ENCODE measurements around the gene SPATS2L.

Gene SPATS2L

DNA sequence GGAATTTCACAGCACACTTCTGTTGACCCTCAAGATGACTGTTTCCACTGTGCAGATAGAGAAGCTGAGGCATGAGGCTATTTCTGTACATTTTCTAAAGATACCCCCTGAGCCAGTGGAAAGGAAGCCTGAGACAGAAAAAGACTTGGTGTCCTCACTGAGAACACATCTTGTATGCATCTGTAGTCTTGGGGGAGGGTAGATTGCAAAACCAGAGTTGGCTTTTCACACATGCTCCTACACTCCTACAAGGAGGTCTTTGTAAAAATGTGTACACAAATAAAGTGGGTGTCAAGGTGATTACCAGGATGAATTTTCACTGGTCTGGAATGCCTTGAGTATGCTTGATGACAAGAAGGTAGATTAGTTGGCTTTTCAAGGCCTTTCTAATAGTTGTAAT is 105.3 kb downstream of the SPATS2L start:
- DNase-seq (ENCODE audit: low spot score), result no peak

DNA sequence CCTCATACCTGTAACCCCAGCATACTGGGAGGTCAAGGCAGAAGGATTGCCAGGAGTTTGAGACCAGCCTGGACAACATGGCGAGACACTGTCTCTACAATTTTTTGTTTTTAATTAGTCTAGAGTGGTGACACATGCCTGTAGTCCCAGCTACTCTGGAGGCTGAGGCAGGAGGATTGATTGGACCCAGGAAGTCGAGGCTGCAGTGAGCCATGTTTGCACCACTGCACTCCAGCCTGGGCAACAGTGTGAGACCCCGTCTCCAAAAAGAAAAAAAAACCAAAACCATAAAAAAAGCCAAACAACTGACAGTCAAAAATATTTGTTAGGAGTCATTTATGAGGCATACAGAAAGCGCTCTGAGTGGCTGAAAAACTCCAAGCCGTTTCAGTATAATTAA is 107.9 kb downstream of the SPATS2L start:
- DNase-seq (ENCODE audit: low spot score), result no peak

DNA sequence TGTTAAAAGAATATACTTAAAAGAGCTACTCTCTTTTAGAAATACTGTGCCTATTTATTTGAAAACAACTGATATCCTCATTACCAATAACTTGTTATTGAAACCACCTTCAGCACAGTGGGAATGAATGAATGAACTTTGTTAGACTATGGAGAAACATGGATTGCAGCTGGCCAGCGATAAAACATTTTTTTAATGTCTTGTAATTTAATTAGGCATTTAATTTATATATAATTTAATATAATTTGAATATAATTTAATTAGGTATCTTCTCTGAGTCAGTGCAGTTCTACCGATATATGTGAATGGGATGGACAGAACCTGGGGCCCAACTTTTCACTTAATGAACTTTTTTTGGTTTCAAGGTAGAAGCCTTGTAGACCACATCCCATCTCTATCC is 109.0 kb downstream of the SPATS2L start:
- DNase-seq (ENCODE audit: low spot score), result no peak

GRCh38 chr2:200416878-200417277 is 110.4 kb downstream of the SPATS2L start:
- DNase-seq (ENCODE audit: low spot score), result no peak

DNA sequence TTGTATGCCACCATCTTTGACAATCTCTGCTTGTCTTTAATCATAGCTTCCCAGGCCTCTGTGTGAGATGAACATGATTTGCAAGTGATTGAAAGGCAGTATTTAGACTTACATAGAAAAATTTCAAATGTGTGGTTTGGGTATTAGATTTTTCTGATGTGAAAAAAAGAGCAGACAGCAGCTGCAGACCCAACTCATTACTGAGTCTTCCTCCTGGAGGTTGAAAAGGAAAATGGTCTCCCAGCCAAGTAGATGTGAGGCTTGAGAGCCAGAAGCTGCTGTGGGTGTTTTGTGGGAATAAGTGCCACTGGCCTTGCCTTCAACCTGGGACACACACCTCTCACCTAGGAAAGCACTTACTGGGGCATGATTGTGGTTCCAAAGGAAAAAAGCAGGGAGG is 110.9 kb downstream of the SPATS2L start:
- DNase-seq (ENCODE audit: low spot score), result no peak

- no peak for DNase-seq (ENCODE audit: low spot score)
These were observed 111.9 kb downstream of the SPATS2L start for GRCh38 chr2:200418399-200418798.

DNA sequence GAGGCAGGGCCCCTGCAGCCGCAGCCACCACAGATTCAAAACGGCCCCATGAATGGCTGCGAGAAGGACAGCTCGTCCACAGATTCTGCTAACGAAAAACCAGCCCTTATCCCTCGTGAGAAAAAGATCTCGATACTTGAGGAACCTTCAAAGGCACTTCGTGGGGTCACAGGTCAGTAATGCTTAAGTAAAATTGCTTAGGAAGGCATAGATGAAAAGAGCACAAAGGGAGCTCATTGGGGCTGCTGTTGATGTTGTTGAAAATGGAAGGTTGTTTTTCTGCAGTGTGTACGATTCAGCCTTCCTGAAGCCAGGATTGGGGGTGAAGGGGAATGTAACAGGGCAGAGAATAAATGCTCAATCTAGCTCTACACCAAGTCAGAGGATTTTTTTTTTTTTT is 112.8 kb downstream of the SPATS2L start:
- no peak for DNase-seq (ENCODE audit: low spot score)

GRCh38 chr2:200421270-200421669 is 114.8 kb downstream of the SPATS2L start:
- DNase-seq (ENCODE audit: low spot score), result no peak

DNA sequence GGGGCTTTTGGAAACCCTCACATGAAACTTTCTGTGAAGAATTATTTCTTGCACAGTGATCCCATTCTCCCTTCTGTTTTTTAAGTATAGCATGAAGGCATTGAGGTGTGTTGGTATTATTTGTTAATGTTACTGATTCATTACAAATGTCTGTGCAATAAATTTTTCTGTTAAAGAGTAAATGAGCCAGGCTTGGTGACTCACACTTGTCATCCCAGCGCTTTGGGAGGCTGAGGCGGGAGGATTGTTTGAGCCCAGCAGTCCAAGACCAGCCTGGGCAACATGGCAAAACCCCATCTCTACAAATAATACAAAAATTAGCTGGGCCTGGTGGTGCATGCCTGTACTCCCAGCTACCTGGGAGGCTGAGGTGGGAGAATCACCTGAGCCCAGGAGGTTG is 115.6 kb downstream of the SPATS2L start:
- no peak for DNase-seq (ENCODE audit: low spot score)

DNA sequence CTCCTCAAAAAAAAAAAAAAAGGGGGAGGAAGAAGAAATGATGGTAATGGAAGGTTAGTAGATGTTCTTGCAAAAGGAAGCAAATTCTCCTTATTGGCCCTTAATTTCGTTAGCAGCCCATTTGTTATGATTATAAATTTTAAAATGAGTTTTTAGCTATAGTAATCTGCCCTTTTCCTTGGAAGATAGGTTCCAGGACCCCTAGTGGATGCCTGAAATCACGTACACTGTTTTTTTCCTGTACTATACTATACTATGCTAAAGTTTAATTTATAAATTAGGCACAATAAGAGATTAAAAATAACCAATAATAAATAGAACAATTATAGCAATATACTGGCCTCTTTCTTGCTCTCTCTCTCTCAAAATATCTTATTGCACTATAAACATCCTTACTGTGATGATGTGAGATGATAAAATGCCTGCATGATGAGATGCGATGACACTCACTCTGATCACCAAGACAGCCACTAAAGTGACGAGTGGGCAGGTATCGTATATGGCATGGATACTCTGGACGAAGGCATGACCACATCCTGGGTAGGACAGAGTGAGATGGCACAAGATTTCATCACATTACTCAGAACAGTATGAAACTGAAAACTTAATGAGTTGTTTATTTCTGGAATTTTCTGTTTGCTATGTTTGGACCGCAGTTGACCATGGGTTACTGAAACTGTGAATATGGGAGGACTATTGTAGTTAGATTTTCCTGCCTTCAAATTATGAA is 116.2 kb downstream of the SPATS2L start:
- DNase-seq (ENCODE audit: low spot score), result no peak

DNA sequence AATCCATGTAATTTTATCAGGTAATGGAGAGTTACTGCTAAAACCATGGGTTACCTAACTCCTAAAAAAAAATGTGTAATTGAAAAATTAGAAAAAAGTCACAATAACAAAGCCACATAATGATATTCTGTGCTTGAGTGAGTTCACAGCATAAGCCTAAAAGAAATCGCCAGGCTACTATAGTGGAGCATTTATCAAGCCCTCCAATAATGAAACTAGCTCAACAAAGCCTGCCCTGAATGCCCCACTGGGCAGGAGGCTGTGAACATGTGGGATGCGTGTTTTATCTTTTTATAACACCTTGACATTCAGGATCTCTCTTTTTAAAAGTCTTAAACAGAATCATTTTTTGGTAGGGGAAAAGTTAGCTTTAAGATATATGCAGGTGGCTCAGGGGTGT is 117.0 kb downstream of the SPATS2L start:
- no peak for DNase-seq (ENCODE audit: low spot score)

- no peak for DNase-seq (ENCODE audit: low spot score)
These were observed 118.7 kb downstream of the SPATS2L start for GRCh38 chr2:200425026-200425821.

DNA sequence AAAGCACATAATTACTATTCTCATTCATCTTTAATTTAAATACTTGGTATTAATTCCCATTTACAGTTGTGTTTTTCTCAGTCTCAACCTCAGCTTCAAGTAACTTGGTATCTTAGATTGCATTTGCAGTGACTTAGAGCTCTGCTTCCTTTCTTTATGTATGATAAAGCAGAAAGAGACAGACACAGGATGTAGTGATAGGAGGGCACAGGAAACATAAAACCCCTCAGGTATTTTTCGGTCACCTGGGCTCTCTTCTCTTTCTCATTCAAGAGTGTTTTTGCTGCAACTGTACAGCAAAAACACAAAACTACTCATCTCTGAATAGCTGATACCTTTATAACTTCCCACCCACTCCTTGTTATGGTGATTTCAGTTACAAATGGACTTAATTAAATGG is 120.3 kb downstream of the SPATS2L start:
- DNase-seq (ENCODE audit: low spot score), result no peak

DNA sequence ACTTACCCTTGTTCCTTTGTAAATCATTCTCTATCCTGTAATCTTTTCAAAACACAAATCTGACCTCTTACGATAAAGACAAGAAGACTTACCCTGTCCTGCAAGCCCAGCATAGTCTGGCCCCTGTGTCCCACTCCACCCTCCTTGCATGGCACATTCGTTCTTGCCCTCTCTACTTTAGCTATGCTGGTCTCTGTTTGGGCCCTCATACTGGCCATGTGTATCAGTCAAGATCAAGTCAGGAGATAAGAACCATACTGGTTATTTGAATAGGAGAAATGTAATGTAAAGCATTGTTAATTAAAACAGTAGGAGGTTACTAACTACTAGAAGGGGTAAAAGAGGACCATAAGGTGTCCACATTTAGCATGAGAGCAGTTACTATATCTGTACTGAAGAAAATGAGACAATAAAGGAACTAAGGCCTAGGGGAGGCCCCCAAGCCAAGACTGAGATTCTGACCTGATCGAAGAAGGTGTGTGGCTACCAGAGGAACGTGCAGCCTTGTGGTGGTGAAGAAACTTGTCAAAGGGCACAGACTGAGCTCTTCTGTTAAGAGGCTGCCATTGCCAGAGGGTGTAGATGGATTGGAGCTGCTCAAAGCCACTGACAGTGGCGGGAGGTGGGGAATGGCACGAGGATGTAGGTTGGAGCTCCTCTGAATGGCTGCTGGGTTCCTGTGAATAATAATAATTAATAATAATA is 122.6 kb downstream of the SPATS2L start:
- DNase-seq (ENCODE audit: low spot score), result no peak

DNA sequence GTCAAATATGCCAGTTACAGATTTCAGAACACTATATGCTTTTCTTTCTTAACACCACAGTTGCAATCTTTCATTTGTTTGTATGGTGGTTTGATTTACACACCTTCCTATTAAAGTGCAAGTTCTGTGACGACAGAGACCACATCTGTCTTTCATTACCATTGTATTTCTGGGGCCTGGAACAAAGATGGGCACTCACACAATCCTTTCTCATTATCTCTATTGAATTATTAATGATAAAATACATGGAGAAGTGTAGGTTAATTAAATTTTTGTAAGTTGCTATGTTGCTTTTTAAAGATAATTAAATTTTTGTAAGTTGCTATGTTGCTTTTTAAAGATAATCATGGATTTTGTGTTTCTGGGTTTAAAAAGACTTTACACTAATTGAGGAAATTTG is 123.5 kb downstream of the SPATS2L start:
- DNase-seq (ENCODE audit: low spot score), result no peak

DNA sequence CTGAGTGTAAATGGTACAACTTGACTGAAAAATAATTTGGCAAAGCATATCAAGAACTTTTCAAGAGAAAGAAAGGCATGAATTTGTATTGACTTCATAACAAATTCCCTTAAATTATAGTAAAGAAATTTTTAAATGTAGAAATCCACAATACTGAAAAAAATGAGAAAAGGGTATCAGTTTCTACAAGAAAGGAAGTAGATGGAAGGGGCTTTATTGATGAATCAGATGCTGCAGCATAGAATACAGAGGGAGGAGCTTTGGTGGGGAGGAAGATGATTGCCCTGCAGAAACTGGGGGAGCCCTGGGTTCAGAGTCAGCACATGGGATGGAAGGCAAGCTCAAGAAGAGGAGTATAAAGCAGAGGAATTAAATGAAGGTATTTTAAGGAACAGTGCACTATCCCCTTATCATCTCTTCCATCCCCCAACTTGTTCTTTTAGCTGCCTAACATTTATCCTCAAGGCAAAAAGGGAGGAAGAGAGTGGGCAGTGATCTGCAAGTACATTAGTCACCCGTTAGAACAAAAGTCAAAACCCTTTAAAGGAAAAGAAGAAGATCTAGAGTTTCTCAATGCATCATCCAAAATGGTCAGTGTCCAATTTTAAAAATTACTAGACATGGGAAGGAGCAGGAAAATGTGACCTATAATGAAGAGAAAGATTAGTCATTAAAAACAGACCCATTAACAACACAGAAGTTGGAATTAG is 125.7 kb downstream of the SPATS2L start:
- DNase-seq (ENCODE audit: low spot score), result no peak

DNA sequence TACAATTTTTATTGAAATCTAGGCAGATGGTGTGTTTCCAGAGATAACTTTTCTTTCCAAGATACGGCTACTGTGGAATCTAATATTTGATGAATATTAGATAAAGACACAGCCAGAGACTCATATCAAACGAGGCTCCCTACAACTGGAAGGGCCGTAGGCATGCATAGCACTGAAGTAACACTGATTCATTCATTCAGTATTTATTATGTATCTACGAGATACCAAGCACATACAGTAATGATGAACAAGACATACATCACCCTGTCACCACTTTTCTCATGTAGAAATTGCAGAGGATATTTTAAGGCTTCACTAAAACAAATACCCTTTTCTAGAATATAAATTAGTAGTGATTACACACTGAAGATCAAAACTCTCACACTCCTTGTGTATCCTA is 128.9 kb downstream of the SPATS2L start:
- DNase-seq (ENCODE audit: low spot score), result no peak

- no peak for DNase-seq (ENCODE audit: low spot score)
These were observed 131.8 kb downstream of the SPATS2L start for GRCh38 chr2:200438251-200438650.

DNA sequence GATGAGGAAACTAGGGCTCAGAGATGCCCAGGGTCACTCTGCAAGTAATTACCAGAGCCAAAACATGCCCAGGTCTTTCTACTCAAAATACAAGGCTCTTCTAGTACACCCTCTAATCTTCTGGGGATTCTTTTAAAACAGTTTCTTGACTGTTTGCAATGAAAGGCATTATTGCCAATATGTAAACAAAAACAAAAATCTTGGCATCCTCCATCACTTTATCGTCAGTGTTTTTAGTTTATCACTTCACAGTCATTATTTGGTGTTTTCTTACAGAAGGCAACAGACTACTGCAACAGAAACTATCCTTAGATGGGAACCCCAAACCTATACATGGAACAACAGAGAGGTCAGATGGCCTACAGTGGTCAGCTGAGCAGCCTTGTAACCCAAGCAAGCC is 132.4 kb downstream of the SPATS2L start:
- no peak for DNase-seq (ENCODE audit: low spot score)

DNA sequence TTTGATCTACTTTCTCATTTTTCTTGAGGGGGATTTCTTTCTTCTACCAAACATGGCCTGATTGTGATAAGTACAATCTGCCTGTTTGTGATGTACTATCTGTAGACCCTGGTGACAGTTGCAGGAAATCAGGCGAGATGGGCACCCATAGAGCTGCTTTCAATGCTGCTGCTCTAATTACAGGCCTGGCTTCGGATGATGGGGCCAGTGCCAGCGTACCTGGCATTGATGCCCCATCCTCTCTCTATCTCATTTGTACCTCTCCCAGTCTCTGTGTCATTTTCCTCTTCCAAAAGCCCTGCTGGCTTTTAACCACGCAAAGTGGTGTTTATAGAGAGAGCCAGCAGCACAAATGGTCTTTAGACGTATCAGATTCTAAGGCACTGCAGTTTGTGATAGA is 133.5 kb downstream of the SPATS2L start:
- DNase-seq (ENCODE audit: low spot score), result no peak

DNA sequence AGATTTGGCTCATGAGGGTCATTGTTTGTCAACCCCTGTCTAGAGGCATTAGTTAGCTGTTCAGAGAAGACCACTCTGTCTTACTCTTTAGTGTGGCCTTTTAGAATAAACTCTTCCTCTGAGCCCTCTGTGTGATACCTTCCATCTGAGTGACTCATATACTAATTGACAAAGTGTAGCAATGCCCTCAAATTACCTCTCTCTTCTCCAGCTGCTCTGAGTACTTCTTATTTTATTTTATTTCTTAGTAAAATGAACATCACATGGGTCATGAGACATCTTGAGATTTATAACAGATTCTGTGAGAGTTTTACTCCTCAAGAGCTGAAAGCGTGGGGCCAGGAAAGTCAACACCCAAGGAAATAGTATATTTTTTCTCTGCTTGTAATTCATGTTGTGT is 136.0 kb downstream of the SPATS2L start:
- no peak for DNase-seq (ENCODE audit: low spot score)

GRCh38 chr2:200443376-200443775 is 136.9 kb downstream of the SPATS2L start:
- no peak for DNase-seq (ENCODE audit: low spot score)

Data from RKO (cell line).